ENCODE measurements around the gene PRDM11. TPM values are rescaled to one million over a fixed set of nuclear protein-coding genes. Genes with fewer than 3 reads are reported as not detected.

PRDM11 gene
- total RNA-seq, 1 experiment from 2014 or later = 2.7 TPM

- no peak for DNase-seq
- Histone ChIP-seq H3K9me3 (ENCODE audit: low read length) (no peaks in the 10 kb centered on the region), H2AFZ (ENCODE audit: low read length) (no peak overlapping the region), H3K36me3 (ENCODE audit: insufficient read depth, low read length) (no peaks in the 10 kb centered on the region), H3K27ac (ENCODE audit: low read length) (no peak overlapping the region), H3K27me3 (ENCODE audit: low read length) (no peaks in the 10 kb centered on the region), H3K4me1 (ENCODE audit: low read length) (no peaks in the 10 kb centered on the region), H3K4me2 (ENCODE audit: low read depth, low read length, poor library complexity, severe bottlenecking) (no peak overlapping the region), H3K79me2 (ENCODE audit: low read length) (no peaks in the 10 kb centered on the region), H3K4me3 (ENCODE audit: low read length) (no peak overlapping the region), H3K9ac (ENCODE audit: low read length) (no peak overlapping the region), H4K20me1 (ENCODE audit: insufficient read depth, low read depth, low read length) (no peaks in the 10 kb centered on the region), H3K9me2 (replicated peaks; ENCODE audit: insufficient read depth, low read length) (no peaks in the 10 kb centered on the region)
Measured at GRCh38 chr11:45260071-45260470, 113.6 kb downstream of the PRDM11 start.

- Histone ChIP-seq H2AFZ (ENCODE audit: low read length) (no peak overlapping the region), H3K27ac (ENCODE audit: low read length) (no peak overlapping the region), H3K27me3 (ENCODE audit: low read length) (no peaks in the 10 kb centered on the region), H3K4me1 (ENCODE audit: low read length) (no peaks in the 10 kb centered on the region), H3K4me3 (ENCODE audit: low read length) (no peak overlapping the region), H3K9me2 (replicated peaks; ENCODE audit: insufficient read depth, low read length) (no peaks in the 10 kb centered on the region), H4K20me1 (ENCODE audit: insufficient read depth, low read depth, low read length) (no peaks in the 10 kb centered on the region), H3K9ac (ENCODE audit: low read length) (no peak overlapping the region), H3K79me2 (ENCODE audit: low read length) (no peaks in the 10 kb centered on the region), H3K4me2 (ENCODE audit: low read depth, low read length, poor library complexity, severe bottlenecking) (no peak overlapping the region), H3K9me3 (ENCODE audit: low read length) (no peaks in the 10 kb centered on the region), H3K36me3 (ENCODE audit: insufficient read depth, low read length) (no peaks in the 10 kb centered on the region)
- no peak for DNase-seq
Measured at GRCh38 chr11:45262900-45263299, 116.5 kb downstream of the PRDM11 start.

GRCh38 chr11:45263773-45264172 lies 117.3 kb downstream of the PRDM11 start:
- no peaks in the 10 kb centered on the region for H3K36me3 ChIP-seq (ENCODE audit: insufficient read depth, low read length)
- no peak overlapping the region for H3K27ac ChIP-seq (ENCODE audit: low read length)
- H3K4me2 ChIP-seq (ENCODE audit: low read depth, low read length, poor library complexity, severe bottlenecking) = no peak overlapping the region
- H3K9me2 ChIP-seq (replicated peaks; ENCODE audit: insufficient read depth, low read length) = no peaks in the 10 kb centered on the region
- H3K9me3 ChIP-seq (ENCODE audit: low read length) = no peaks in the 10 kb centered on the region
- DNase-seq = no peak
- H2AFZ ChIP-seq (ENCODE audit: low read length) = no peak overlapping the region
- H4K20me1 ChIP-seq (ENCODE audit: insufficient read depth, low read depth, low read length) = no peaks in the 10 kb centered on the region
- no peaks in the 10 kb centered on the region for H3K27me3 ChIP-seq (ENCODE audit: low read length)
- no peaks in the 10 kb centered on the region for H3K4me1 ChIP-seq (ENCODE audit: low read length)
- H3K4me3 ChIP-seq (ENCODE audit: low read length) = no peak overlapping the region
- H3K9ac ChIP-seq (ENCODE audit: low read length) = no peak overlapping the region
- H3K79me2 ChIP-seq (ENCODE audit: low read length) = no peaks in the 10 kb centered on the region

GRCh38 chr11:45264839-45265515 lies 118.5 kb downstream of the PRDM11 start:
- no peaks in the 10 kb centered on the region for H3K79me2 ChIP-seq (ENCODE audit: low read length)
- H3K9ac ChIP-seq (ENCODE audit: low read length) = no peak overlapping the region
- DNase-seq = no peak
- no peak overlapping the region for H3K4me2 ChIP-seq (ENCODE audit: low read depth, low read length, poor library complexity, severe bottlenecking)
- H4K20me1 ChIP-seq (ENCODE audit: insufficient read depth, low read depth, low read length) = no peaks in the 10 kb centered on the region
- no peak overlapping the region for H3K27ac ChIP-seq (ENCODE audit: low read length)
- H3K4me1 ChIP-seq (ENCODE audit: low read length) = no peaks in the 10 kb centered on the region
- no peaks in the 10 kb centered on the region for H3K9me2 ChIP-seq (replicated peaks; ENCODE audit: insufficient read depth, low read length)
- H3K9me3 ChIP-seq (ENCODE audit: low read length) = no peaks in the 10 kb centered on the region
- no peak overlapping the region for H2AFZ ChIP-seq (ENCODE audit: low read length)
- no peaks in the 10 kb centered on the region for H3K36me3 ChIP-seq (ENCODE audit: insufficient read depth, low read length)
- H3K4me3 ChIP-seq (ENCODE audit: low read length) = no peak overlapping the region
- no peaks in the 10 kb centered on the region for H3K27me3 ChIP-seq (ENCODE audit: low read length)

- Histone ChIP-seq H2AFZ (ENCODE audit: low read length) (no peak overlapping the region), H3K9ac (ENCODE audit: low read length) (no peak overlapping the region), H3K4me1 (ENCODE audit: low read length) (no peaks in the 10 kb centered on the region), H3K79me2 (ENCODE audit: low read length) (no peaks in the 10 kb centered on the region), H3K27me3 (ENCODE audit: low read length) (no peaks in the 10 kb centered on the region), H3K36me3 (ENCODE audit: insufficient read depth, low read length) (no peaks in the 10 kb centered on the region), H3K9me2 (replicated peaks; ENCODE audit: insufficient read depth, low read length) (no peaks in the 10 kb centered on the region), H3K27ac (ENCODE audit: low read length) (no peak overlapping the region), H4K20me1 (ENCODE audit: insufficient read depth, low read depth, low read length) (no peaks in the 10 kb centered on the region), H3K4me2 (ENCODE audit: low read depth, low read length, poor library complexity, severe bottlenecking) (no peak overlapping the region), H3K9me3 (ENCODE audit: low read length) (no peaks in the 10 kb centered on the region), H3K4me3 (ENCODE audit: low read length) (no peak overlapping the region)
- DNase-seq = no peak
Measured at GRCh38 chr11:45265969-45266675, 119.7 kb downstream of the PRDM11 start.

- Histone ChIP-seq H3K9me3 (ENCODE audit: low read length) (no peaks in the 10 kb centered on the region), H4K20me1 (ENCODE audit: insufficient read depth, low read depth, low read length) (no peaks in the 10 kb centered on the region), H3K4me1 (ENCODE audit: low read length) (no peaks in the 10 kb centered on the region), H3K27me3 (ENCODE audit: low read length) (no peaks in the 10 kb centered on the region), H3K36me3 (ENCODE audit: insufficient read depth, low read length) (no peaks in the 10 kb centered on the region), H3K9ac (ENCODE audit: low read length) (no peak overlapping the region), H2AFZ (ENCODE audit: low read length) (no peak overlapping the region), H3K4me2 (ENCODE audit: low read depth, low read length, poor library complexity, severe bottlenecking) (no peak overlapping the region), H3K9me2 (replicated peaks; ENCODE audit: insufficient read depth, low read length) (no peaks in the 10 kb centered on the region), H3K4me3 (ENCODE audit: low read length) (no peak overlapping the region), H3K27ac (ENCODE audit: low read length) (no peak overlapping the region), H3K79me2 (ENCODE audit: low read length) (no peaks in the 10 kb centered on the region)
- no peak for DNase-seq
Measured at GRCh38 chr11:45266676-45267020, 120.2 kb downstream of the PRDM11 start.

- no peaks in the 10 kb centered on the region for H3K27me3 ChIP-seq (ENCODE audit: low read length)
- H3K9ac ChIP-seq (ENCODE audit: low read length) = no peak overlapping the region
- H3K4me1 ChIP-seq (ENCODE audit: low read length) = no peaks in the 10 kb centered on the region
- H3K9me3 ChIP-seq (ENCODE audit: low read length) = no peaks in the 10 kb centered on the region
- peak; percentile 88 for DNase-seq
- H4K20me1 ChIP-seq (ENCODE audit: insufficient read depth, low read depth, low read length) = no peaks in the 10 kb centered on the region
- no peak overlapping the region for H3K27ac ChIP-seq (ENCODE audit: low read length)
- no peak overlapping the region for H3K4me3 ChIP-seq (ENCODE audit: low read length)
- no peaks in the 10 kb centered on the region for H3K36me3 ChIP-seq (ENCODE audit: insufficient read depth, low read length)
- H2AFZ ChIP-seq (ENCODE audit: low read length) = no peak overlapping the region
- H3K4me2 ChIP-seq (ENCODE audit: low read depth, low read length, poor library complexity, severe bottlenecking) = no peak overlapping the region
- no peaks in the 10 kb centered on the region for H3K9me2 ChIP-seq (replicated peaks; ENCODE audit: insufficient read depth, low read length)
- no peaks in the 10 kb centered on the region for H3K79me2 ChIP-seq (ENCODE audit: low read length)
Measured at GRCh38 chr11:45267052-45267451, 120.6 kb downstream of the PRDM11 start.

GRCh38 chr11:45267652-45268299 lies 121.3 kb downstream of the PRDM11 start:
- Histone ChIP-seq H3K4me3 (ENCODE audit: low read length) (no peak overlapping the region), H2AFZ (ENCODE audit: low read length) (no peak overlapping the region), H3K9me2 (replicated peaks; ENCODE audit: insufficient read depth, low read length) (no peaks in the 10 kb centered on the region), H3K36me3 (ENCODE audit: insufficient read depth, low read length) (no peaks in the 10 kb centered on the region), H3K27me3 (ENCODE audit: low read length) (no peaks in the 10 kb centered on the region), H4K20me1 (ENCODE audit: insufficient read depth, low read depth, low read length) (no peaks in the 10 kb centered on the region), H3K4me1 (ENCODE audit: low read length) (no peaks in the 10 kb centered on the region), H3K27ac (ENCODE audit: low read length) (no peak overlapping the region), H3K79me2 (ENCODE audit: low read length) (no peaks in the 10 kb centered on the region), H3K9me3 (ENCODE audit: low read length) (no peaks in the 10 kb centered on the region), H3K9ac (ENCODE audit: low read length) (no peak overlapping the region), H3K4me2 (ENCODE audit: low read depth, low read length, poor library complexity, severe bottlenecking) (no peak overlapping the region)
- DNase-seq = no peak

Measured in Karpas-422 (cell line).